Fibroblast of lung (primary cell): ENCODE results near the gene CTSK. TPM values are rescaled to one million over a fixed set of nuclear protein-coding genes. Genes with fewer than 3 reads are reported as not detected.

Source experiments
- DNase-seq, 2 donors: peaks; one replicate each; pipeline versions ENCODE4 v3.0.0 to v3.0.0-alpha.2; 2010; ENCODE audit warnings: low read depth in 2 of 2
- H2AFZ ChIP-seq: 2 replicates; pipeline ENCODE4 v1.5.1; 2012; ENCODE audit warnings: low read length, control low read depth, inconsistent platforms
- H3K27ac ChIP-seq: 2 replicates; pipeline ENCODE4 v1.5.1; 2011; ENCODE audit warnings: low read length, control low read depth; ENCODE audit not compliant: insufficient read depth
- H3K27me3 ChIP-seq: 2 replicates; pipeline ENCODE4 v1.5.1; 2011; ENCODE audit warnings: mild to moderate bottlenecking, low read length; ENCODE audit not compliant: control insufficient read depth, insufficient read depth
- H3K36me3 ChIP-seq: 2 replicates; pipeline ENCODE4 v1.5.1; 2011; ENCODE audit warnings: low read length; ENCODE audit not compliant: control insufficient read depth, insufficient read depth
- H3K4me1 ChIP-seq: 2 replicates; pipeline ENCODE4 v1.5.1; 2011; ENCODE audit warnings: low read length; ENCODE audit not compliant: control insufficient read depth, insufficient read depth; ENCODE audit errors: extremely low read depth
- H3K4me2 ChIP-seq: 2 replicates; pipeline ENCODE4 v1.5.1; 2011; ENCODE audit warnings: low read length, control low read depth; ENCODE audit not compliant: insufficient read depth; ENCODE audit errors: extremely low read depth
- H3K4me3 ChIP-seq, 4 experiments: fragments of 200-600 bp in 1 of 4; sonication (generic) in 1 of 4; replicated peaks in 1 of 4; 2 replicates each; pipeline ENCODE4 v1.5.1; 2011 to 2016; ENCODE audit warnings: low read length in 4 of 4, low read depth in 3 of 4, mild to moderate bottlenecking in 3 of 4, control low read depth in 2 of 4, inconsistent platforms in 1 of 4, mixed read lengths in 1 of 4; ENCODE audit not compliant: insufficient read depth in 1 of 4; ENCODE audit errors: control extremely low read depth in 1 of 4
- H3K79me2 ChIP-seq: 2 replicates; pipeline ENCODE4 v1.5.1; 2012; ENCODE audit warnings: mild to moderate bottlenecking, low read length, inconsistent platforms; ENCODE audit not compliant: control insufficient read depth, insufficient read depth
- H3K9ac ChIP-seq: 2 replicates; pipeline ENCODE4 v1.5.1; 2011; ENCODE audit warnings: mild to moderate bottlenecking, low read length, control low read depth; ENCODE audit not compliant: insufficient read depth
- H3K9me3 ChIP-seq: 2 replicates; pipeline ENCODE4 v1.5.1; 2012; ENCODE audit warnings: low read depth, low read length; ENCODE audit not compliant: control insufficient read depth, insufficient read depth
- H4K20me1 ChIP-seq: 2 replicates; pipeline ENCODE4 v1.5.1; 2011; ENCODE audit warnings: low read length; ENCODE audit not compliant: control insufficient read depth, insufficient read depth; ENCODE audit errors: extremely low read depth
- CTCF ChIP-seq, 2 donors: IDR thresholded peaks in 1 of 2; conservative IDR thresholded peaks in 1 of 2; 1 replicate in 1 of 2; 2 replicates in 1 of 2; pipeline ENCODE4 v1.5.1; 2011 to 2012; ENCODE audit warnings: low read length in 2 of 2, control low read depth in 1 of 2, inconsistent platforms in 1 of 2, low read depth in 1 of 2, mild to moderate bottlenecking in 1 of 2
- EZH2 ChIP-seq: IDR thresholded peaks from 2 replicates; pipeline ENCODE4 v1.5.1; 2012; ENCODE audit warnings: low read length, control low read depth, mild to moderate bottlenecking; ENCODE audit errors: missing control alignments
- polyA plus RNA-seq, 2 donors: library from polyadenylated mRNA; depleted of rRNA in 1 of 2; stranded (reverse) in 1 of 2; unstranded in 1 of 2; fragments of >200 nt; gene quantifications; 2 replicates each; pipeline ENCODE4 v1.2.1, GENCODE V29; 2011 to 2012; ENCODE audit warnings: missing spikeins in 1 of 2
- total RNA-seq: library from RNA; depleted of rRNA; stranded (reverse); fragments of >200 nt; gene quantifications from 2 replicates; pipeline ENCODE4 v1.2.1, GENCODE V29; 2014

Gene CTSK
- total and polyA plus RNA-seq, 2 donors (not counting 1 experiment from before 2014, with no cell fraction given): 209 to 461 TPM

GRCh38 chr1:150793221-150793620 lies 14.8 kb downstream of the CTSK start:
- no peak overlapping the region for H3K27ac ChIP-seq
- peaks cover 4% of the 10 kb centered on the region for H3K36me3 ChIP-seq
- H2AFZ ChIP-seq: no peak overlapping the region
- no peak overlapping the region for H3K9ac ChIP-seq
- no peaks in the 10 kb centered on the region for H3K79me2 ChIP-seq
- H3K4me2 ChIP-seq: no peak overlapping the region
- H3K9me3 ChIP-seq: no peaks in the 10 kb centered on the region
- TF ChIP-seq CTCF (conservative IDR thresholded peaks at IDR 0.05 in 1 of 2, IDR thresholded peaks at IDR 0.05 in 1 of 2; ENCODE audit: low read depth in 1 of 2, low read length in 2 of 2) (no peak), EZH2 (no peak)
- DNase-seq: no peak
- no peaks in the 10 kb centered on the region for H3K27me3 ChIP-seq
- H4K20me1 ChIP-seq: no peaks in the 10 kb centered on the region
- H3K4me3 ChIP-seq: no peak overlapping the region
- H3K4me1 ChIP-seq: no peaks in the 10 kb centered on the region

GRCh38 chr1:150791585-150791984 lies 16.5 kb downstream of the CTSK start:
- Histone ChIP-seq H3K9ac (no peak overlapping the region), H3K4me2 (no peak overlapping the region), H3K27ac (no peak overlapping the region), H2AFZ (no peak overlapping the region), H3K27me3 (no peaks in the 10 kb centered on the region), H3K4me3 (no peak overlapping the region), H3K9me3 (no peaks in the 10 kb centered on the region), H3K4me1 (no peaks in the 10 kb centered on the region), H4K20me1 (no peaks in the 10 kb centered on the region), H3K36me3 (peaks cover 3% of the 10 kb centered on the region), H3K79me2 (no peaks in the 10 kb centered on the region)
- no peak for TF ChIP-seq CTCF (conservative IDR thresholded peaks at IDR 0.05 in 1 of 2, IDR thresholded peaks at IDR 0.05 in 1 of 2; ENCODE audit: low read depth in 1 of 2, low read length in 2 of 2)
- no peak for TF ChIP-seq EZH2
- DNase-seq: no peak

GRCh38 chr1:150789396-150789795 lies 18.7 kb downstream of the CTSK start:
- Histone ChIP-seq H3K9ac (no peak overlapping the region), H3K36me3 (no peaks in the 10 kb centered on the region), H3K27me3 (no peaks in the 10 kb centered on the region), H3K79me2 (no peaks in the 10 kb centered on the region), H3K27ac (no peak overlapping the region), H3K9me3 (no peaks in the 10 kb centered on the region), H4K20me1 (no peaks in the 10 kb centered on the region), H3K4me1 (no peaks in the 10 kb centered on the region), H3K4me2 (no peak overlapping the region), H2AFZ (no peak overlapping the region), H3K4me3 (no peak overlapping the region)
- DNase-seq: no peak
- TF ChIP-seq CTCF (conservative IDR thresholded peaks at IDR 0.05 in 1 of 2, IDR thresholded peaks at IDR 0.05 in 1 of 2; ENCODE audit: low read depth in 1 of 2, low read length in 2 of 2) (no peak), EZH2 (no peak)
